ENCODE data around the gene AVPI1. TPM values are rescaled to one million over a fixed set of nuclear protein-coding genes. Genes with fewer than 3 reads are reported as not detected.

The AVPI1 gene
- total RNA-seq, 1 experiment from 2014 or later: 2.6 TPM

DNA sequence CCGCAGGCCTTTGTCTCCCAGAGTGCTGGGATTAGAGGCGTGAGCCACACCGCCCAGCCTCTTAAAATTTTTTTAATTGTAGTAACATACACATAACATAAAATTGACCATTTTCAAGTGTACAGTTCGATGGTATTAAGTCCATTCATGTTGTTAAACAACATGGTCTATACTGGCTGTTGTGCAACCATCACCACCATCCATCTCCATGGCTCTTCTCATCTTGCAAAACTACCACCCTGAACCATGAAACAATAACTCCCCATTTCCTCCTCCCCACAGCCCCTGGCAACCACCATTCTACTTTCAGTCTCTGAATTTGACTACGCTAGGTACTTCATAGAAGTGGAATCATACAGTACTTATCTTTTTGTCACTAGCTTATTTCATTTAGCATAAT lies 42.0 kb upstream of the AVPI1 start:
- no peak for DNase-seq (ENCODE audit: low spot score)
- H3K9me3 ChIP-seq (ENCODE audit: low read depth, low read length, poor library complexity, severe bottlenecking): no peaks in the 10 kb centered on the region
- no peaks in the 10 kb centered on the region for H3K4me1 ChIP-seq (ENCODE audit: insufficient read depth, low read length, poor library complexity, severe bottlenecking)
- ChIA-PET CTCF (no interaction called here), POLR2A (ENCODE audit: low non-redundant PET) (no interaction called here)
- BruUV-seq (replicated peaks): no TSS peak
- intact Hi-C loops (cut with micrococcal nuclease; ENCODE audit: unreplicated experiment): no loop called here
- TF ChIP-seq, protein P1, sequence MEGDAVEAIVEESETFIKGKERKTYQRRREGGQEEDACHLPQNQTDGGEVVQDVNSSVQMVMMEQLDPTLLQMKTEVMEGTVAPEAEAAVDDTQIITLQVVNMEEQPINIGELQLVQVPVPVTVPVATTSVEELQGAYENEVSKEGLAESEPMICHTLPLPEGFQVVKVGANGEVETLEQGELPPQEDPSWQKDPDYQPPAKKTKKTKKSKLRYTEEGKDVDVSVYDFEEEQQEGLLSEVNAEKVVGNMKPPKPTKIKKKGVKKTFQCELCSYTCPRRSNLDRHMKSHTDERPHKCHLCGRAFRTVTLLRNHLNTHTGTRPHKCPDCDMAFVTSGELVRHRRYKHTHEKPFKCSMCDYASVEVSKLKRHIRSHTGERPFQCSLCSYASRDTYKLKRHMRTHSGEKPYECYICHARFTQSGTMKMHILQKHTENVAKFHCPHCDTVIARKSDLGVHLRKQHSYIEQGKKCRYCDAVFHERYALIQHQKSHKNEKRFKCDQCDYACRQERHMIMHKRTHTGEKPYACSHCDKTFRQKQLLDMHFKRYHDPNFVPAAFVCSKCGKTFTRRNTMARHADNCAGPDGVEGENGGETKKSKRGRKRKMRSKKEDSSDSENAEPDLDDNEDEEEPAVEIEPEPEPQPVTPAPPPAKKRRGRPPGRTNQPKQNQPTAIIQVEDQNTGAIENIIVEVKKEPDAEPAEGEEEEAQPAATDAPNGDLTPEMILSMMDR (conservative IDR thresholded peaks at IDR 0.05; ENCODE audit: low read depth, low read length): no peak
- TF ChIP-seq EZH2 (IDR thresholded peaks at IDR 0.05; ENCODE audit: borderline replicate concordance, low read depth, low read length, poor library complexity, severe bottlenecking): no peak
- H3K4me3 ChIP-seq (ENCODE audit: low read depth, low read length, poor library complexity, severe bottlenecking): no peak overlapping the region
- no peaks in the 10 kb centered on the region for H3K36me3 ChIP-seq (ENCODE audit: insufficient read depth, low read length, poor library complexity, severe bottlenecking)
- H3K27me3 ChIP-seq (replicated peaks; ENCODE audit: insufficient read depth, low read depth, low read length, poor library complexity): no peaks in the 10 kb centered on the region
- no peak overlapping the region for H3K27ac ChIP-seq (ENCODE audit: low read depth, low read length, poor library complexity, severe bottlenecking)

DNA sequence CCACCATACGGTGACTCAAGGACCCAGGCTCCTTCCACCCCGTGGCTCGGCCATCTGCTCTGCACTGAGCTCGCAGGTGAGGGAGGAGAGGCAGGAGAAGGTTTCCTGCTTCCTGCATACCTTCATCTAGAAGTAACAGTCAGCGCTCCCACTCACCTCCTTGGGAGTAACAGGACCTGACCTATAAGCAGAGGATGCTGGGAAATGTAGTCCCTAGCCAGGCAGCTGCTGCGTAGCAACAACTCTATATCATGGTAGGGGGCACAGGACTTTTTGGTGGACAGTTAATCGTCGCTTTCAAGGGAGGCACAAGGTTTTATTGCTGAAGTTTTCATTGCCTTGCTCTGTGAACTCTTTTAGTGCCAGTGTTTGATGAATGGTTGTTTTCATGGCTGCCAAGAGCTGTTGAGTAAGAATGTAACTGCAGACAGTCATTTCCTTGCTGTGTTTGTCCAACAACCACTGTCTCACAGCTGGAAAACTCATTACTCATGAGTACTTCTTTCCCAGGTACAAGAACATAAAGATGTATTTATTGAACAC lies 39.7 kb upstream of the AVPI1 start:
- TF ChIP-seq EZH2 (IDR thresholded peaks at IDR 0.05; ENCODE audit: borderline replicate concordance, low read depth, low read length, poor library complexity, severe bottlenecking): no peak
- TF ChIP-seq, protein P1 (conservative IDR thresholded peaks at IDR 0.05; ENCODE audit: low read depth, low read length): no peak
- DNase-seq (ENCODE audit: low spot score): no peak
- POLR2A ChIA-PET (ENCODE audit: low non-redundant PET): no interaction called here
- no peaks in the 10 kb centered on the region for H3K4me1 ChIP-seq (ENCODE audit: insufficient read depth, low read length, poor library complexity, severe bottlenecking)
- BruUV-seq (replicated peaks): no TSS peak
- H3K4me3 ChIP-seq (ENCODE audit: low read depth, low read length, poor library complexity, severe bottlenecking): no peak overlapping the region
- H3K27ac ChIP-seq (ENCODE audit: low read depth, low read length, poor library complexity, severe bottlenecking): no peak overlapping the region
- intact Hi-C loops (cut with micrococcal nuclease; ENCODE audit: unreplicated experiment): no loop called here
- no peaks in the 10 kb centered on the region for H3K9me3 ChIP-seq (ENCODE audit: low read depth, low read length, poor library complexity, severe bottlenecking)
- no peaks in the 10 kb centered on the region for H3K27me3 ChIP-seq (replicated peaks; ENCODE audit: insufficient read depth, low read depth, low read length, poor library complexity)
- H3K36me3 ChIP-seq (ENCODE audit: insufficient read depth, low read length, poor library complexity, severe bottlenecking): no peaks in the 10 kb centered on the region
- CTCF ChIA-PET: no interaction called here

DNA sequence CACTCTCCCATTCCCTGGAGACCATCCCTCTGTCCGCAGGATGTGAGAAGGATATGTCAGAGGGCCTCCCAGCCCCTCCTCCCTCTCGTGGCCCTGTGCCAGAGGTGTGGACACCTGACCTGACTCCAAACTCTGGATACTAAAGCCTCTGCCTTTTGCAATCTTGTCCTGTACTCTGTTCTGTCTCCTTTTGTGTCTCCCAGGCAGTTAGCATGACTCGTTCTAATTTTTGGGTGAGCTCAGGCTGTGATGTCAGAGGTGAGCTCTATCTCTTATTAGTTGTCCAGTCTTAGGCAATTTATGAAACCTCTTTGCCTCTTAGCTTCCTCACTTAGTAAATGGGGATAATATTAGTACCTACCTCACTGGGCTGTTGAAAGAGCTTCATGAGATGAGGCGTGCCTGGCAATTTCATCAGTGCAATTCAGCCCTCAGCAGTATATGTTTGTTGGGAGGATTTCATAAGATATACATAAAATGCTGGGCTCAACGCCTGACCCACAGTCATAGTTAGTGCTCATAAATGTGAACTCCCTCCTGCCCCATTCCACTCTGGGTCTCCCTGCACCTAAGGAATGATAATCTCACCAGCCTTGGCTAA lies 37.4 kb upstream of the AVPI1 start:
- intact Hi-C loops (cut with micrococcal nuclease; ENCODE audit: unreplicated experiment): no loop called here
- POLR2A ChIA-PET (ENCODE audit: low non-redundant PET): no interaction called here
- no peak for DNase-seq (ENCODE audit: low spot score)

DNA sequence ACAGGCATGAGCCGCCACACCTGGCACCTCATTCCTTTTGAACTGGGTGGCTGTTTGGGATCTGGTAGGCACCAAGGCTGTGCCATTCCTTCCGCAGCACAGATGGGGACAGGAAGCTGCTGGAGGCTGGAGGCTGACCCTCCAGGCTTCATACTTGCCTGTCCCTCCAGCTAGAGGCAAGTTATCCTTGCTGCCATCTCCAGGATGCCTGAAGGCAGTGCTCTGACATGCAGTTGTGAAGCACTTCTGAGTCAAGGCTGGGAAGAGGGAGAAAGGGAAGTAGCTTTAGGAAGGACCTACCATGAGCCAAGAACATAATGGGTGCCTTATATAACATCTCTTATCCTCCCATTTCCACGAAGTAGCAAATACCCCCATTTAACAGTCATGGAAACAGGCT lies 36.0 kb upstream of the AVPI1 start:
- ChIA-PET CTCF (interaction anchor here (0.9 kb wide), 1 partner anchor 14 kb away, joined by 3 read pairs; no protein-coding TSS in a partner anchor), POLR2A (ENCODE audit: low non-redundant PET) (no interaction called here)
- Histone ChIP-seq H3K27me3 (replicated peaks; ENCODE audit: insufficient read depth, low read depth, low read length, poor library complexity) (no peaks in the 10 kb centered on the region), H3K4me3 (ENCODE audit: low read depth, low read length, poor library complexity, severe bottlenecking) (no peak overlapping the region), H3K36me3 (ENCODE audit: insufficient read depth, low read length, poor library complexity, severe bottlenecking) (no peaks in the 10 kb centered on the region), H3K27ac (ENCODE audit: low read depth, low read length, poor library complexity, severe bottlenecking) (no peak overlapping the region), H3K4me1 (ENCODE audit: insufficient read depth, low read length, poor library complexity, severe bottlenecking) (peaks cover 15% of the 10 kb centered on the region), H3K9me3 (ENCODE audit: low read depth, low read length, poor library complexity, severe bottlenecking) (no peaks in the 10 kb centered on the region)
- BruUV-seq (replicated peaks): no TSS peak
- intact Hi-C loops (cut with micrococcal nuclease; ENCODE audit: unreplicated experiment): no loop called here
- DNase-seq (ENCODE audit: low spot score): no peak
- no peak for TF ChIP-seq EZH2 (IDR thresholded peaks at IDR 0.05; ENCODE audit: borderline replicate concordance, low read depth, low read length, poor library complexity, severe bottlenecking)
- TF ChIP-seq, protein P1 (conservative IDR thresholded peaks at IDR 0.05; ENCODE audit: low read depth, low read length): no peak

More for the DNA sequence above, 37.4 kb upstream of the AVPI1 start:
- H3K4me3 ChIP-seq (ENCODE audit: low read depth, low read length, poor library complexity, severe bottlenecking): no peak overlapping the region
- no TSS peak for BruUV-seq (replicated peaks)
- peaks cover 6% of the 10 kb centered on the region for H3K4me1 ChIP-seq (ENCODE audit: insufficient read depth, low read length, poor library complexity, severe bottlenecking)
- H3K9me3 ChIP-seq (ENCODE audit: low read depth, low read length, poor library complexity, severe bottlenecking): no peaks in the 10 kb centered on the region
- CTCF ChIA-PET: interaction anchor here (1.2 kb wide), 1 partner anchor 15 kb away, joined by 3 read pairs; no protein-coding TSS in a partner anchor
- H3K36me3 ChIP-seq (ENCODE audit: insufficient read depth, low read length, poor library complexity, severe bottlenecking): no peaks in the 10 kb centered on the region
- no peak overlapping the region for H3K27ac ChIP-seq (ENCODE audit: low read depth, low read length, poor library complexity, severe bottlenecking)
- H3K27me3 ChIP-seq (replicated peaks; ENCODE audit: insufficient read depth, low read depth, low read length, poor library complexity): no peaks in the 10 kb centered on the region
- no peak for TF ChIP-seq EZH2 (IDR thresholded peaks at IDR 0.05; ENCODE audit: borderline replicate concordance, low read depth, low read length, poor library complexity, severe bottlenecking)
